Immature natural killer cell (primary cell): ENCODE measurements around the gene TRIOBP. TPM values are rescaled to one million over a fixed set of nuclear protein-coding genes. Genes with fewer than 3 reads are reported as not detected.
A peak's percentile ranks its signal among the peaks of the same experiment; 100 is the strongest.
"Not testable (repeated sequence)": the region's sequence is repeated elsewhere in the genome, so short reads cannot be mapped to it uniquely, and the experiment has no call there.

Experiments used
- DNase-seq, 3 donors: peaks; one replicate each; pipeline ENCODE4 v3.0.0; 2022; ENCODE audit warnings: mixed read lengths in 1 of 3
- H3K27ac Mint-ChIP-seq, 6 donors: one replicate each; pipeline ENCODE4 v1.8.0; 2020; ENCODE audit warnings: mixed read lengths in 6 of 6, mild to moderate bottlenecking in 5 of 6, inconsistent platforms in 4 of 6, moderate library complexity in 3 of 6
- H3K27me3 Mint-ChIP-seq, 3 donors: one replicate each; pipeline ENCODE4 v1.8.0; 2020 to 2021; ENCODE audit warnings: low read depth in 3 of 3, mild to moderate bottlenecking in 3 of 3, mixed read lengths in 3 of 3, moderate library complexity in 3 of 3, inconsistent platforms in 1 of 3
- H3K36me3 Mint-ChIP-seq, 3 donors: one replicate each; pipeline ENCODE4 v1.8.0; 2020; ENCODE audit warnings: mixed read lengths in 3 of 3, inconsistent platforms in 2 of 3, mild to moderate bottlenecking in 2 of 3
- H3K4me1 Mint-ChIP-seq, 2 donors: one replicate each; pipeline ENCODE4 v1.8.0; 2020; ENCODE audit warnings: inconsistent platforms in 2 of 2, mild to moderate bottlenecking in 2 of 2, mixed read lengths in 2 of 2, moderate library complexity in 1 of 2
- H3K4me3 Mint-ChIP-seq, 5 donors: one replicate each; pipeline ENCODE4 v1.8.0; 2020; ENCODE audit warnings: mild to moderate bottlenecking in 5 of 5, mixed read lengths in 5 of 5, inconsistent platforms in 3 of 5, moderate library complexity in 3 of 5
- H3K9me3 Mint-ChIP-seq, 6 donors: one replicate each; pipeline ENCODE4 v1.8.0; 2020; ENCODE audit warnings: mild to moderate bottlenecking in 6 of 6, mixed read lengths in 6 of 6, inconsistent platforms in 4 of 6, moderate library complexity in 3 of 6
- polyA plus RNA-seq, 3 donors: library from polyadenylated mRNA; unstranded; fragments of 300-500 nt; fragmentation: Illumina TruSeq; gene quantifications; one replicate each; pipeline ENCODE4 v1.2.3, GENCODE V29; 2021

Gene TRIOBP
- polyA plus RNA-seq, 3 donors from 2014 or later: 15.0 to 22.4 (median 20.8) TPM

DNA sequence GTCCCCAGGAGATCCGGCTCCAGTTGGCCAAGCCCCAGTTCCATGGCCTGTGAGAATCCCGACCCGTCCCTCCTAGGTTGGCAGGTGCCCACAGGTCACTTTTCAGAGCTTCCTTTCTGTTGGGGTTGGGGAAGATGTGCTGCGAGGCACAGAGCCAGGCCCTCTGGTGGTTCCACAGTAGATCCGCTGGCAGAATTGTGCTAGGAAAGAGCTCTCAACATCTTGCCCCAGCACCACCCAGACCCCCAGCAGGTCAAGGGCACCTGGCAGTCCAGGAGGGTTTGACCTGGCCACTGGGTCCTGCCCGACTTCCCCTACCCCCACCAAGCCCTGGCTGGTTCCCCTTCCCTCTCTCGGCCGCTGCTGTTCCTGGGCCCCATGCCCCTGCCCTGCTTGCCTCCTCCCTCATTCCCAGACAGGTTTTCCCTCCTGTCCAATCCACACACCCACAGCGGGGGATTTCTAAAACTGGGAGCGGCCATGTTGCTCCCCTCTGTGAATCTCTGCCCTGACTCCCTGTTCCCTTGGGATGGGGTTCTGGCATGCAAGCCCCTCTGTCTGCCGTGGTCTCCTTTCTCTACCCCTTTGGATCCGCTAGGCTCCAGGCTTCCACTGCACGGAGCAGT, 84.7 kb downstream of the TRIOBP start:
- Mint-ChIP-seq H3K4me3 (no peak overlapping the region), H3K27me3 (peaks cover 0 to 7% (median 3%) of the 10 kb centered on the region in 3 donors), H3K4me1 (no peaks in the 10 kb centered on the region), H3K27ac (no peak overlapping the region), H3K36me3 (no peaks in the 10 kb centered on the region), H3K9me3 (no peaks in the 10 kb centered on the region)
- DNase-seq: no peak

DNA sequence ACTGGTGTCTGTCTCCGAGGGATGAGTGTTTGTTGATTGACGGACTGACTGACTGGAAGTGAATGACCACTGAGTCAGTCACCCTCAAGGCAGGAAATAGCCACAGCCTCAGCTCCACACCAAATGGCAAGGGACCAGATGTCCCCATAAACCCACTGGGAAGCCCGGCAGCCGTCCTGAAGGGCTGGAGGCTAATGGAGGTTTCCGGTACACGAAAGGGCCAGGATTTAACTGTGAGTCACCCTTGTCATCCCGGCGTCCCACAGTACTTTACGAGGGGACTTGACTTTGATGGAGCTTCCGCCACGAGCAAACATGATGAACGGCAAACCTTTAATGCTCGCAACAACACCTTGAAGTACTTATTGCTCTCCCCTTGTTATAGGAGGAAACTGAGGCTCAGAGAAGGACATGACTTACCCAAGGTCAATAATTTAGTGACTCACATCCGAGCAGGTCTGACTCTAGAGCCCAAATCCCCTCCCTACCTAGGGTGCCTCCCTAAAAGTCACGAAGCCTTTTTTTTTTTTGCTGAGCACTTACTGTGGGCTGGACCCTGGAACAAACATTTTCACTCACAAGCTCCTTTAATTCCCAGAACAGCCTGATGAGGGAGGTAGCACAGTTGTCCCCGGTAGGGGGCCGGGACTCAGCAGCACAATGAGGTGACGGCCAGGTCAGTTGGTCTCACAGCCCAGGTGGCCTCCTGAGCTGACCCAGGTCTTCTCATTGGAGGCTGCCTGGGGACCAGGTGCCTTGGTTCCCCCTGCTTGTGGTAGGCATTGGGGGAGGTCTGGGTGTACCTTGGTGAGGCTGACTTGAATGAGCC, 85.7 kb downstream of the TRIOBP start:
- DNase-seq: no peak
- no peaks in the 10 kb centered on the region for H3K36me3 Mint-ChIP-seq
- H3K4me3 Mint-ChIP-seq: no peak overlapping the region
- H3K27me3 Mint-ChIP-seq: peaks cover 0 to 7% (median 3%) of the 10 kb centered on the region in 3 donors
- H3K9me3 Mint-ChIP-seq: no peaks in the 10 kb centered on the region
- no peak overlapping the region for H3K27ac Mint-ChIP-seq
- H3K4me1 Mint-ChIP-seq: no peaks in the 10 kb centered on the region

DNA sequence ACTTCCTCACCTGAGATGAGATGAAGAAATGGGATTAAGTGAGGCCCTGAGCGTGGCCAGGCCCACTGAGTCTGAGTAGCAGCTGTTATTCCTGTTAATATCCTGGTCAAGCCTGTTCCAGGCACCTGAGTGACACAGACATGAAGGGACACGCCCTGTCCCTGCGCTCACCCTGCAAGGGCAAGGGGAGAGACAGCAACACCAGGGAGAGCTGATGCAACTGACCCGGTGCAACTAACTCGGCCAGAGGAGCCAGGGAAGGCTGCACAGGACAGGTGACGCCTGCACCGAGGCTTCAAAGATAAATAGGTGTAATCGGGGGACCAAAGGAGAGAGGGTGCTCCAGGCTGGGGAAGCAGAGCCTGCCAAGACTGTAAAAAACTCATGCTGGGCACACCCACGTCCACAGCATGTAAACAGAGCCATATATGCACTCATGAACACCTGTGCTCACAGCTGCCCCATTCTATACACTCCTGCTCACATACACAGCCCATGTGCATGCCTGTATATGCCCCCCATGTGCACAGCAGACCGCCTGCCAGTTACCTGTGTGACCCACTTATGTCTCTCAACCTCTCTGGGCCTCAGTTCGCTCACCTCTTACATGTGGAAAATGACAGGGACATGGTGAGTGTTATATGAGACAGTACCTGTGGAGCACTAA, 88.1 kb downstream of the TRIOBP start:
- peaks cover 0 to 5% (median 3%) of the 10 kb centered on the region in 3 donors for H3K27me3 Mint-ChIP-seq
- no peaks in the 10 kb centered on the region for H3K36me3 Mint-ChIP-seq
- DNase-seq: no peak
- H3K9me3 Mint-ChIP-seq: no peaks in the 10 kb centered on the region
- no peak overlapping the region for H3K27ac Mint-ChIP-seq
- no peaks in the 10 kb centered on the region for H3K4me1 Mint-ChIP-seq
- no peak overlapping the region for H3K4me3 Mint-ChIP-seq

DNA sequence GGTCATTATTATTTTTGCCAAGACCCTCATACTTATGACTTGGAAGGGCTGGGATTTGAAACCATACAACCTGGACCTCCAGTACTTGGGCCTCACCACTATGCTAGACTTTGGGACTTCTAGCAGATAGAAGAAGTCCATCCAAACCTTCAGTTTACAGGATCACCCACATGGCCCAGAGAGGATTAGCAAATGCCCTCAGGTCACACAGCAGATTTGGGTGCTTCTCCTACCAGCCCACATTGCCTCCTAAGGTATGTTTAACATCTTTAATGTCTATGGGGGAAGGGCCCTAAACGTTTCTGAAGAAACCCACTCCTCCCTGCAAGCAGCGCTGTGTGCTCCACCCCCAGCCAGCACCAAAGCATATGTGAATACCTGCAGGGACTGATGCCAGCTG, 93.4 kb downstream of the TRIOBP start:
- H3K27me3 Mint-ChIP-seq: peaks cover 0 to 3% (median 0%) of the 10 kb centered on the region in 3 donors
- H3K4me1 Mint-ChIP-seq: no peaks in the 10 kb centered on the region
- H3K36me3 Mint-ChIP-seq: no peaks in the 10 kb centered on the region
- no peak overlapping the region for H3K4me3 Mint-ChIP-seq
- DNase-seq: no peak
- H3K9me3 Mint-ChIP-seq: no peaks in the 10 kb centered on the region
- H3K27ac Mint-ChIP-seq: no peak overlapping the region

DNA sequence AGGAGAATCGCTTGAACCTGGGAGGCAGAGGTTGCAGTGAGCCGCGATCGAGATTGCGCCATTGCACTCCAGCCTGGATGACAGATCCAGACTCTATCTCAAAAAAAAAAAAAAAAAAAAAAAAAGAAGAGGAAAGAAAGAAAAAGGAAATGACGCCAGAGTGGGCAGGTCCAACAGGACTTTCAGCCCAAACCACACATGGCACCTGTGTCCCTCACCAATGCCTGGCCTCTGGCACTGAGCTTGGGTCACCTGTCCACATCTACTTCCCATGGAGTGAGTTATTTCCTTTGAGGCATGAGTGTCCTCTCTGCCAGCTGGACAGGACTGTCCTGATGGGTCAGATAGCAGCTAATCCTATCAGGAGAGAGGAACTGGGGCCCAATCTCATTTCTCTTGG, 95.6 kb downstream of the TRIOBP start:
- H3K36me3 Mint-ChIP-seq: no peaks in the 10 kb centered on the region

DNA sequence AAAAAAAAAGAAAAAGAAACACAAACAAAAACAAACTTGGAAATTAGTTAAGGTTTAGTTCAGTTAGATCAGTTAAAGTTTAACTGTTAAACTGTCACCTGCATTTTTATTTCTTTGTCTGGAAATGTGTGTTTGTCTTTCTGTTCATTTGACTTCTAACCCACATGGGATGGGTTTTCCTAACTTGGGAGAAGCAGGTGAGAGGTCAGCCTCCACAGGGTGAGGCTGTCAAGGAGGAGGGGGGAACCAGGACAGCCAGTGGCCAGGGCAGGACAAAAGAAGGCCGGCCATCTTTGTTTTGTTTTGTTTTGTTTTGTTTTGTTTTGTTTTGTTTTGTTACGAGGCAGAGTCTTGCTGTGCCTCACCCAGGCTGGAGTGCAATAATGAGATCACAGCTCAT, 97.5 kb downstream of the TRIOBP start:
- Mint-ChIP-seq H3K36me3 (no peaks in the 10 kb centered on the region), H3K9me3 (no peaks in the 10 kb centered on the region), H3K27me3 (peaks cover 0 to 4% (median 0%) of the 10 kb centered on the region in 3 donors), H3K4me3 (no peak overlapping the region), H3K27ac (no peak overlapping the region), H3K4me1 (peaks cover 0 to 2% of the 10 kb centered on the region in 2 donors)
- DNase-seq: no peak

More for the DNA sequence above, 95.6 kb downstream of the TRIOBP start:
- no peaks in the 10 kb centered on the region for H3K9me3 Mint-ChIP-seq
- H3K27me3 Mint-ChIP-seq: peaks cover 0 to 3% (median 0%) of the 10 kb centered on the region in 3 donors
- no peak overlapping the region for H3K4me3 Mint-ChIP-seq
- H3K4me1 Mint-ChIP-seq: no peaks in the 10 kb centered on the region
- no peak overlapping the region for H3K27ac Mint-ChIP-seq
- no peak for DNase-seq

DNA sequence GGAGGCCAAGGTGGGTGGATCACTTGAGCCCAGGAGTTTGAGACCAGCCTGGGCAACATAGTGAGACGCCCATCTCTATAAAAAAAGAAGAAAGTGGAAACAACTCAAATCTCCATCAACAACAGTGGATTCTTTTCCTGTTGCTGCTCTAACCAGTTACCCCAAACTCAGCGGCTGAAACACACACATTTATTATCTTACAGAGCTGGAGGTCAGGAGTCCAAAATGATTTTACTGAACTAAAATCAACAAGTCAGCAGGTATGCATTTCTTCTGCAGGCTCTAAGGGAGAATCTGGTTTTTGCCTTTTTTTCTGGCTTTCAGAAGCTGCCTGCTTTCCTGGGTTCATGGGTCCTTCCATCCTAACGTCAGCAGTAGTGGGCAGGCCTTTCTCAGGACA, 99.2 kb downstream of the TRIOBP start:
- no peak for DNase-seq
- H3K9me3 Mint-ChIP-seq: no peaks in the 10 kb centered on the region
- no peaks in the 10 kb centered on the region for H3K36me3 Mint-ChIP-seq
- no peak overlapping the region for H3K4me3 Mint-ChIP-seq
- peaks cover 0 to 2% of the 10 kb centered on the region in 2 donors for H3K4me1 Mint-ChIP-seq
- peaks cover 2 to 8% (median 2%) of the 10 kb centered on the region in 3 donors for H3K27me3 Mint-ChIP-seq
- H3K27ac Mint-ChIP-seq: no peak overlapping the region

DNA sequence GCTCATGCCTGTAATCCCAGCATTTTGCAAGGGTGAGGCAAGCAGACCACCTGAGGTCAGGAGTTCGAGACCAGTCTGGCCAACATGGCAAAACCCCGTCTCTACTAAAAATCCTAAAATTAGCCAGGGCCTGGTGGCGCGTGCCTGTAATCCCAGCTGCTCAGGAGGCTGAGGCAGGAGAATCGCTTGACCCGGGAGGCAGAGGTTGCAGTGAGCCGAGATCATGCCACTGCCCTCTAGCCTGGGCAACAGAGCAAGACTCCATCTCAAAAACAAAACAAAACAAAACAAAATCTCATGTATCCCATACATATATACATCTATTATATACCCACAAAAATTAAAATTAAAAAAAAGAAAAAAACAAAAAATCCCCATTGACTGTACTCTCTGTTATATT, 100.4 kb downstream of the TRIOBP start:
- DNase-seq, H3K4me3 Mint-ChIP-seq, H3K27ac Mint-ChIP-seq, H3K4me1 Mint-ChIP-seq, H3K36me3 Mint-ChIP-seq, H3K9me3 Mint-ChIP-seq: not testable (repeated sequence)
- peaks cover 2 to 11% (median 10%) of the 10 kb centered on the region in 3 donors for H3K27me3 Mint-ChIP-seq

DNA sequence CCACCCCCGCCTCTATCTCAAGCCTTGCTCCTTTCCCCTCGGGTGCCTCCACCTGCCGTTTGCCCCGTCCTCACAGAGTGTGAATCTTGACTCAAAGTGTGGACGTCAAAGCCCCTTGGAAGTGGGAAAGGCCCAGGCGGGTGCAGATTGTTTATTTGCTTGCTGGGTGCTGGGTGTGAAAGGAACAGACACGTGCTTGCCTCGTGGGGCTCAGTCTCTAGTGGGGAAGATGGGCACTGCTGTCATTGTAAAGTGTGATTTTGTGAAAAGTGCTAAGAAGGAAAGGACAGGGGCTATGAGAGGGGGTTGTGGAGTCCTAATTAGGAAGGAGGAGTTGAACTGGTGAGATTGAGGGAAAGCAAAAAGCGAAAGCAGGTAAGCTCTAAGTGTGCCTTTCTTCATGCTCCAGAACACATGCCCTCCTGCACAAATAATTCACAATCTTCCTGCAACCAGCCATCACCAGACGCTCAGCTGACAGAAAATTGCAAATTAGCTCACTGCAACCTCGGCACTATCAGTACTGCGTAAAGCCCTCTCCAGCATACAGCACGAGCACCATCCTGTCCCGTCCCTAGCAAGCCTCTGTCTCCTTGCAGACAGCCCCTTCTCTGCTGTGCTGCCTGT, 101.1 kb downstream of the TRIOBP start:
- DNase-seq: no peak
- Mint-ChIP-seq H3K4me1 (peaks cover 4 to 7% of the 10 kb centered on the region in 2 donors), H3K9me3 (no peaks in the 10 kb centered on the region), H3K27me3 (peaks cover 5 to 14% (median 12%) of the 10 kb centered on the region in 3 donors), H3K36me3 (no peaks in the 10 kb centered on the region), H3K4me3 (no peak overlapping the region), H3K27ac (peak overlapping the region in 1 of 6 donors; percentile 40)

DNA sequence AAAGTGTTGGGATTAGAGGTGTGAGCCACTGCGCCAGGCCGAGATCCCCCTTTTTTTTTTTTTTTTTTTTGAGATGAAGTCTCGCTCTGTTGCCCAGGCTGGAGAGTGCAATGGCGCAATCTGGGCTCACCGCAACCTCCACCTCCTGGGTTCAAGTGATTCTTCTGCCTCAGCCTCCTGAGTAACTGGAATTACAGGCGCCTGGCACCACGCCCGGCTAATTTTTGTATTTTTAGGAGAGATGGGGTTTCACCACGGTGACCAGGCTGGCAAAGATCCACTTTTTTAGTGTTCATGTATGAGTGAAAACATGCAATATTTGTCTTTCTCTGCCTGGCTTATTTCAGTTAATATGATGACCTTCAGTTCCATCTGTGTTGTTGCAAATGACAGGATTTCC, 103.1 kb downstream of the TRIOBP start:
- not testable (repeated sequence) for H3K9me3 Mint-ChIP-seq, H3K27ac Mint-ChIP-seq, H3K4me3 Mint-ChIP-seq, DNase-seq, H3K36me3 Mint-ChIP-seq
- peaks cover 7 to 13% of the 10 kb centered on the region in 2 donors for H3K4me1 Mint-ChIP-seq
- H3K27me3 Mint-ChIP-seq: peaks cover 9 to 24% (median 19%) of the 10 kb centered on the region in 3 donors

DNA sequence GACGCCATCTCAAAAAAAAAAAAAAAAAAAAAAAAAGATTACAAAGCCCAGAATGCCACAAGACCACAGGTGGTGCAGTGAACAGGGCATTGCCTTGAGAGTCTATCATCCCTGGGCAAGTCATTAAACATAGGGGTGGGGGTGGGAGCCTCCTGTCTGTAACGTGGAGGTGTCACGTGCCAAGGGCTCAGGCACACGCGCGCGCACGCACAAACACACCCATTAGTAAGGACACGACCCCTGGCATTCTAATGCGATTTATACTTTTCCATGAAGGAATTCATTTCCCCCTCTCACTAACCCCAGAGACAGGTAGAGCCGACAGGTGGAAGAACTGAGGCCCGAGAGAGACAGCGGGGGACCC, 105.1 kb downstream of the TRIOBP start:
- no peaks in the 10 kb centered on the region for H3K9me3 Mint-ChIP-seq
- peaks cover 17 to 39% (median 34%) of the 10 kb centered on the region in 3 donors for H3K27me3 Mint-ChIP-seq
- peaks cover 23% of the 10 kb centered on the region in 2 donors for H3K4me1 Mint-ChIP-seq
- H3K36me3 Mint-ChIP-seq: no peaks in the 10 kb centered on the region
- no peak for DNase-seq
- H3K27ac Mint-ChIP-seq: no peak overlapping the region
- H3K4me3 Mint-ChIP-seq: peak overlapping the region; percentile 33 to 75 (median 59)

DNA sequence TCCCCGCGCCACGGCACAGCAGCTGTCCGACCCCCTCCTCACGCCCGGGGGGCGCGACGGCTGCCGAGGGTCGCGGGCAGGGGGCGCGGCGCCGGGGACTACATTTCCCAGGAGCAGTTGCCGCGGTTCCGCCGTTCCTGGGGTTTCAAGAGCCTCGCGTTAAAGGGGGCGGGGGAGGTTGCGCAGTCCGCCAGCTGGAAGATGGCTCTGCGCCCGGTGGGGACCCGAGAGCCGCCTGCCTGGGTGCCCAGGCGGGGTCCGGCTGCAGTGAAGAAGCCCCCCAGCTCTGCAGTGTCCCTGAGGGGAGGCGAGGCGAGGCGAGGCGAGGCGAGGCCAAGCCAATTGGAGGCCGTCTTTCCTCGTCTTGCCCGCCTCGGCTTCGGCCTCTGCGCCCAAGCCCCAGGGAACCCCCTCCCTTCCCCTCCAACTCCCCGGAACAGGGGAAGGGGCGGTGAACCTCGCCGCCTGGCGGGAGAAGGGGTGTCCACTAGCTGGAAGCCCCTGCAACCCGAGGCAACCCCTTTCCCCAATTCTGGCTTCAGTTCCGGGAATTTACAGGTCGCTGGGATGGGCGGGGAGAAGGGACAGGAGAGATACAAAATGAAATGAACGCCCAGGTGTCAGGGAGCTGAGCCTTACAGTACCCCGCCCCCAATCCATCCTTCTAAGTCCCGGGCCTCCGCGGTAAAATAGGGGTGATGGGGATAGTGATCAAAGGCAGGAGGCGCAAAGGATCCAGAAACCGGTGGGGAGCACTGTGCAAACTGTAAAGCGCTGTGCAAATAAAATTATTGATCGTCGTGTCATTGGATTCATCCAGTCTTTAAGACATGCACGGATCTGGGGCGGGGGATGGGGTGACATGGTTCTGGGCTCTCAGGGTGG, 105.7 kb downstream of the TRIOBP start:
- peak overlapping the region; percentile 22 to 63 (median 53) for H3K4me3 Mint-ChIP-seq
- no peaks in the 10 kb centered on the region for H3K36me3 Mint-ChIP-seq
- no peaks in the 10 kb centered on the region for H3K9me3 Mint-ChIP-seq
- no peak for DNase-seq
- H3K27ac Mint-ChIP-seq: no peak overlapping the region
- peaks cover 29% of the 10 kb centered on the region in 2 donors for H3K4me1 Mint-ChIP-seq
- H3K27me3 Mint-ChIP-seq: peaks cover 17 to 44% (median 34%) of the 10 kb centered on the region in 3 donors

DNA sequence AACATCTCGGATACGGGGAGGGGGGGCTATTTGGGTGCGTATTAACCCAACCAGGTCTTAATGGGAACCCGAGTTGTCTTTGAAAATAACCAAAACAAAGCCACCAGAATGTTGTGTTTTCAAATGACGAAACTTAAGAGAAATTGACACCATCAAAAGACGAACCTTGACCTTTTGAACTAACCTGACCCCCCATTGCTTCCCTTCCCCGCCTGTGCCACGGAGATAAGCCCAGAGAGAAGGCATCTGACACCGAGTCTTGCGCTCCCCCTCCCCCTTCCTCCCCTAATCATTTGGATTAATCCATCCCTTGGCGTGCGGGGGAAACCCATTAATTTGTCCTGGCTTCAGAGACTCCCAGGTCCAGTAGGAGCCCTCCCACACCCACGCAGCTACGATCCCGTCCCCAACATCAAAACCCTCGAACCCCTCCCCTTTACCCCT, 106.4 kb downstream of the TRIOBP start:
- peak overlapping the region; percentile 22 to 63 (median 53) for H3K4me3 Mint-ChIP-seq
- no peak overlapping the region for H3K27ac Mint-ChIP-seq

More for the DNA sequence above, 106.4 kb downstream of the TRIOBP start:
- Mint-ChIP-seq H3K9me3 (no peaks in the 10 kb centered on the region), H3K4me1 (peaks cover 30 to 33% of the 10 kb centered on the region in 2 donors), H3K36me3 (no peaks in the 10 kb centered on the region), H3K27me3 (peaks cover 17 to 49% (median 37%) of the 10 kb centered on the region in 3 donors)
- no peak for DNase-seq
